ENCODE results near the gene GZMH.
"Not testable (repeated sequence)": the region's sequence is repeated elsewhere in the genome, so short reads cannot be mapped to it uniquely, and the experiment has no call there.

Gene GZMH

DNA sequence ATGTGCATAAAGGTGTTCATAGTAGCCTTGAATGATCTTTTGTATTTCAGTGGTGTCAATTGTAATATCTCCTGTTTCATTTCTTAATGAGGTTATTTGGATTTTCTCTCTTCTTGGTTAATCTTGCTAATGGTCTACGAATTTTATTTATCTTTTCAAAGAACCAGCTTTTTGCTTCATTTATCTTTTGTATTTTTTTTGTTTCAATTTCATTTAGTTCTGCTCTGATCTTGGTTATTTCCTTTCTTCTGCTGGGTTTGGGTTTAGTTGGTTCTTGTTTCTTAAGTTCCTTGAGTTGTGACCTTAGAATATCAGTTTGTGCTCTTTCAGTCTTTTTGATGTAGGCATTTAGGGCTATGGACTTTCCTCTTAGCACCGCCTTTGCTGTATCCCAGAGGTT is 18.5 kb downstream of the GZMH start:
- not testable (repeated sequence) for DNase-seq

- not testable (repeated sequence) for DNase-seq
These were observed 25.1 kb downstream of the GZMH start for GRCh38 chr14:24584402-24584801.

GRCh38 chr14:24578558-24578957 is 30.9 kb downstream of the GZMH start:
- DNase-seq = no peak

DNA sequence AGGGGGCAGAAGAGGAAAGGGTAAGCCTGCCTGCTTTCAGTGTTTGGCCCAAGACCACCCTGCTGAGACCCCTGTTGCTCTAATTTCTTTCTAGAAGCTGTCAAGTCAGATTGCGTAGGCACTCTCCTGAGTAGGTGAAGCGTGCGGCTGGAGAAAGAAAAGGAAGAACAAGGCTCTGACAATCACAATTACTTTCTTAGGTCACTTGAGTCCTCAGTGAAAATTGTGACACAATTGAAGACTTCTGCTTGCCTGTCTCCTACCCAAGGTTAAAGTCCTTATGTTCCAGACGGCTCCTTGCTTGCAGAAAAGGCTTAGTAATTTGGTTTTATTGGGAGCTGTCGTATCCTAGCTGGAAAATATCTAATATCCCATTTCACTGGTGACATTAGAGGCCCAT is 32.7 kb downstream of the GZMH start:
- DNase-seq = no peak

- DNase-seq = no peak
These were observed 33.3 kb downstream of the GZMH start, which contains the start of gene CTSG for GRCh38 chr14:24576182-24576581. TSS of gene CTSG (minus strand) at chr14:24576250. CDS start at chr14:24576223, 27 bp downstream.

- no peak for DNase-seq
These were observed 35.2 kb downstream of the GZMH start for GRCh38 chr14:24574206-24574774.

- no peak for DNase-seq
These were observed 43.2 kb downstream of the GZMH start for GRCh38 chr14:24566318-24566717.

- no peak for DNase-seq
These were observed 43.7 kb downstream of the GZMH start for GRCh38 chr14:24565766-24566165.

DNA sequence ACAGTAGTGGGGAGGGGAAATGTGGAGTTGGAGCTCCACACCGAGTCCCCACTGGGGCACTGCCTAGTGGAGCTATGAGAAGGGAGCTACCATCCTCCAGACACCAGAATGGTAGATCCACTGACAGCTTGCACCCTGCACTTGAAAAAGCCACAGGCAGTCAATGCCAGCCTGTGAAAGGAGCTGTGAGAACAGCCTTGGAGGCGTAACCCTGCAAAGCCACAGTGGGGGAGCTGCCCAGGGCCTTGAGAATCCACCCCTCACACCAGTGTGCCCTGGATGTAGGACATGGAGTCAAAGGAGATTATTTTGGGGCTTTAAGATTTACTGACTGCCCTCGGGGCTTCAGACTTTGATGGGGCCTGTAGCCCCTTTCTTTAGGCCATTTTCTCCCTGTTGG is 46.0 kb downstream of the GZMH start:
- DNase-seq = no peak

- no peak for DNase-seq
These were observed 52.7 kb downstream of the GZMH start for GRCh38 chr14:24556756-24557155.

All from NCI-H510A (cell line).